ENCODE results near the gene AKAP1.

- TF ChIP-seq POLR2A (IDR thresholded peaks at IDR 0.05) (no peak), CTCF (IDR thresholded peaks at IDR 0.05) (no peak)
Observed at GRCh38 chr17:57045868-57046704, 39.0 kb upstream of the AKAP1 start.
